NCI-H1930 (cell line): ENCODE data around the gene MEF2B.
"Not testable (repeated sequence)": the region's sequence is repeated elsewhere in the genome, so short reads cannot be mapped to it uniquely, and the experiment has no call there.

ENCODE experiments used
- DNase-seq, 2 experiments: peaks; one replicate each; lab custom pipeline; 2025; lab: John Stamatoyannopoulos, UW

MEF2B gene

GRCh38 chr19:19192910-19193423 is 22.9 kb upstream of the MEF2B start:
- no peak for DNase-seq

GRCh38 chr19:19192078-19192882 is 22.2 kb upstream of the MEF2B start, which contains the start of the genes BORCS8 and RFXANK:
TSS of gene BORCS8 (minus strand) at chr19:19192152. CDS start at chr19:19192117, 35 bp downstream.
TSS of gene RFXANK (plus strand) at chr19:19192258. CDS start at chr19:19193947, 1,689 bp downstream.
- DNase-seq: peak; percentile 96

GRCh38 chr19:19191768-19192077 is 21.7 kb upstream of the MEF2B start:
- no peak for DNase-seq

GRCh38 chr19:19186742-19187141 is 16.7 kb upstream of the MEF2B start:
- no peak for DNase-seq

DNA sequence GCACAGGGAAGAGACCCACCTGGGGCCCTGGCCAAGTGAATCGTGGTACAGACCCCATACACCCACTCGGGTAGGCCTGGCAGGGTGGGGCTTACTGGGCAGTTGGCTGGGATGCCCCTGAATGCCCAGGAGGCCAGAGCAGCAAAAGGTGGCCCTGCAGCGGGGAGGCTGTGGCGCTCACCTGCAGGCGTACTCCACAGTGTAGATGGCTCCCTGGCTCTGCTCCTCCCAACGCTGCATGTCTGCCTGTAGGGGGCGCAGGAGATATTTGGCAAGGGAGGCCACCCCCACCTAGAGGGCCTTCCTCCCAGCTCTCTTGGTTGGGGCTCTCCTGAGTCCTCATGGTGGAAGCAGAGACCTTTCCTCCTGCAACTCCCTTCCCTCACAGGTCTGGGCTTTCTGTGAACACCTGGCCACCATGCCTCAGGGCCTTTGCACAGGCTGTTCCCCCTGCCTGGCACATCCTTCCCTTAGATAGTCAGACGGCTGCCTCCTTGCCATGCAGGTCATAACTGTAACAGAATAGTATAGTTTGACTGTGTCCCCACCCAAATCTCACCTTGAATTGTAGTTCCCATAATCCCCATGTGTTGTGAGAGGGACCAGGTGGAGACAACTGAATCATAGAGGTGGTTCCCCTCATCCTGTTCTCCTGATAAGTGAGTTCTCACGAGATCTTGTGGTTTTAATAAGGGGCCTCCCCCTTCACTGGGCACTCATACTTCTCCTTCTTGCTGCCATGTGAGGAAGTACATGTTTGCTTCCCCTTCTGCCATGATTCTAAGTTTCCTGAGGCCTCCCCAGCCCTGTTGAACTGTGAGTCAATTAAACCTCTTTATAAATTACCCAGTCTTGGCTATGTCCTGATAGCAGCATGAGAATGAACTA is 16.0 kb upstream of the MEF2B start:
- DNase-seq: no peak

GRCh38 chr19:19181488-19181998 is 11.5 kb upstream of the MEF2B start:
- no peak for DNase-seq

GRCh38 chr19:19179548-19180441 is 9.7 kb upstream of the MEF2B start:
- DNase-seq: no peak

- DNase-seq: no peak
These were observed 6.9 kb upstream of the MEF2B start for GRCh38 chr19:19176950-19177349.

GRCh38 chr19:19173243-19173642 is 3.2 kb upstream of the MEF2B start:
- DNase-seq: not testable (repeated sequence)

DNA sequence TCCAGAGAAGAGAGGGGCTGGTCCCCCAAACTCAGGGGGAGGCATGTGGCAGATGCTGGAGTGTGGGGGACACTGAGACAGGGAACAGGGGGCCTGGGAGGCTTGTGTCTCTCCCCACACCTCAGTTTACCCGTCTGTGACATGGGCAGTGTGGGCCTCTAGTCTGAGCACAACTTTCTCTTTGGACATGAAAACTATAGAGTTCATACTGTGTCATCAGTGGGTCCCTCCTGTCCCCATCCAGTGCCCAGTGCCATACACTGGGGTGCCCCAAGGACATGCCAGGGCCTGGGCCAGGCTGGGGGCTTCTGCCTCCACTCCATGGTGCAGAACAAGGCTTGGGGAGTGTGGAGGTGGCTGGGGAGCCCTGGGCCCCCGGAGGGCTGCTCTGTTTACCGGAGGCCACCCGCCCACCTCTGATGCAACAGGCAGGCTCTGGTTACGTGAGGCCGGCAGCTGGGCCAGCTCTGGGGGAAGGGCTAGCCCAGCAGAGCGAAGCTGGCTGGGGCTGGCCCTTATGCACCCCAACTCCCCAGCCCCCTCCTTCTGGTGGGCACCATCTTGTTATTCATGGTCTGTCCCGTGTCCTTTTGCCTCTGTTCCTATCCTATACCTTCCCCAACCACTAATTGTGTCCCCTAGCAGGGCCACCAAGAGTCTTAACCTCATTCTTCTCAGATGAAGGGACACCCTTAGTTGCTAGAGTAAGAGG is 1.9 kb upstream of the MEF2B start:
- DNase-seq: peak in 1 of 2 experiments; percentile 3

GRCh38 chr19:19170873-19171672 is 1.0 kb upstream of the MEF2B start:
- no peak for DNase-seq

- DNase-seq: no peak
These were observed 619 bp downstream of the MEF2B start for GRCh38 chr19:19169236-19170052.

DNA sequence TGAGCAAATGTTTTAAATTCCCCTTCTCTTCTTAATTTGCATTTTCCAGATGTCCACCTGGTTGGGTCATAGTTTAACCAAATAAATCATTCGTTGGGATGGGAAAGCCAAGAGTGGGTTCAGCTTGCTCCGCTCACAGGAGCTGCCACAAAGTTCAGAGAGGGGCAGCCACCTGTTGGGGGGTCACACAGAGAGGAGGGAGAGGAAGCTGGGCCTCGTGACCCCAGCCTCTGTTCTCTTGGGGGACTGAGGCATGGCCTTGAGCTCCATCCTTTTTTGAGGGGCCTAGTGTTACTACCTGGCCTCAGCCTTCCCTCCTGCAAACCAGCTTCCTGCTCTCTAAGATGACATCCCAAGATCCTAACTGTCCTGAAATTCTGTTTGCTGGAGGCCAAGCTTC is 2.5 kb downstream of the MEF2B start:
- no peak for DNase-seq

DNA sequence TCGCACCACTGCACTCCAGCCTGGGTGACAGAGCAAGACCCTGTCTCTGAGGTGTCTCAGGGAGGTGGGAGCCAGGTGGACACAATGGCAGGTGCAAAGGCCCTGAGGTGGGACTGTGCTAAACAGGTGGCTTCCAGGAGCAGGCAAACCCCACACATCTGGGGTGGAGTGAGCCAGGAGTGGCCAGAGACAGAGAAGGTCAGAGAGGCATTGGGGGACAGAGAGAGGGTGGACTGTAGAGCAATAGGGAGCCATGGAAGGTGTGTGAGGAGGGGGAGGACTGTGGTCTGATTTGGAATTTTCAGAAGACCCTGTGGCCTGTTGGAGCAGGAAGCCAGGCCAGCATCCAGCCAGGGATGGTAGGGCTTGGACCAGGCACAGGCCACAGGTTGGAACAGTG is 4.7 kb downstream of the MEF2B start:
- no peak for DNase-seq

DNA sequence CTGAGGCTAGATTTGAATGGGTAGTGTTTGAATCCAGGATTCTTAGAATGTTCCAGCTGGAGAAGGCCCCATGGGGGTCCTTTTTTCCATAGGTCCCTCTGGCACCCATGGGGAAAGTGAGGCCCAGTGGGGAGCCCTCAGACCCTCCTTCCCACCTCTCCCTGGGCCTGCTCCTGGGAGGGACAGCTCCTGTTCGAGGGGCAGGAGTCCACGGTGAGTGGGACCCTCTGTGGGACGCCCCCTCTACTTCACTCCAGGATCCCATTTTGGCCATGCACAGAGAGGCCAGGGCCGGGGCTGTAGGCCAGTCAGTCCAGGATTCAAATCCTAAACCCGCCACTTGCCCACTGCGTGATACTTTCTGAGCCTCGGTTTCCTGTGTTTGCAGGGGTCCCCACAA is 7.6 kb downstream of the MEF2B start:
- DNase-seq: no peak

DNA sequence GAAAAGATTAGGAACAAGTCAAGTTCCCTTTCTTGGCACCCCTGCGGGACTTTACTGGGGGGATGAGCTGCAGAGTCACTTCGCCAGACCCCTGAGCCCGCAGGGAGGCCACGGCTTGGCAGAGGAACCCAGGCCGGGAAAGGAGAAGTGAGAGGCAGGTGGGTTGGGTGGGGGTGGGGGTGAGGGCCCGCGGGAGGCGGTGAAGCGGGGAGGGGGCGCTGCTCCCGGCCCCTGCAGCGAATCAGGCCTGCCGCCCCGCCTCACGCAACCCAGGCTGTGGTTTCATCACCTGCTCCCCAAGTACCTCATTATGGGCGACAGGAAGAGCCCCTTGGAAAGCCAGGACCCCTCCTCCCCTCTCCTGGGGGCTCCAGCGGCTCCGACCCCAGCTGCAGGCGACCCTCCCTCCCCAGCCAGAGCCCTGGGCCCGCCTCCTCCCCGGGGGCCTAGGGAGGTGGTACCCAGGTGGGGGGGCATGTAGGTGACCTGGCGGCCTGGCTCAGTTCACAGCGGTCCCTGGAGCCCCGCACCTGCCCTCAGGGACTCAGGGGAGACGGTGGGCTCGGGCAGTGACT is 9.5 kb downstream of the MEF2B start:
- DNase-seq: no peak

DNA sequence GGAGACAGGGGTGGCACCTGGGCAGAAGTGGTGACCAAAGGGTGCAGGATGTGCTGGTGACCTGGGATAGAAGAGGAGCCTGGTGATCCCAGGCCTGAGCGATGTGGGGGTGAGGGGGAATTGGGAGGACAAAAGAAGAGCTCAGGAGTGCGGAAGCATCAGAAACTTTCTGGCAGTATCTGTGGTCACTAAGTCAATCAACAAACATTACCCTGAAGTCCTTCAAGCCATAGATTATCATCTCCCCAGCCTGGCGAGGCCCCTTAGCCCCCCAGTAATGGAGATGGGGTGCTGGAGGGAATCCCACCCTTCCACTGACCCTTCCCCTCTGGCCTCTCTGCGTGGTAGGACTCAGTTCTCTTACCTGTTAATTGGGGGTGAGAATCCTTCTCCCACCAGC is 10.5 kb downstream of the MEF2B start:
- DNase-seq: no peak

GRCh38 chr19:19157808-19158207 is 12.3 kb downstream of the MEF2B start:
- DNase-seq: no peak
